Measurements from ENCODE around the gene TBL3. TPM values are rescaled to one million over a fixed set of nuclear protein-coding genes. Genes with fewer than 3 reads are reported as not detected.

The TBL3 gene
- total RNA-seq, 1 experiment from 2014 or later = 73.4 TPM

GRCh38 chr16:1929105-1929504, 42.7 kb upstream of the TBL3 start:
- no peak overlapping the region for H3K27ac Mint-ChIP-seq
- POLR2A ChIA-PET = interaction anchor here (0.7 kb wide), 2 partner anchors 146 to 226 kb away, joined by 4 to 5 read pairs; partner anchors contain the start of genes NUBP2 and TRAF7
- CTCF ChIA-PET = interaction anchor here (0.7 to 2.0 kb wide), 32 partner anchors 8 to 325 kb away, joined by 3 to 16 read pairs (median 4); partner anchors contain the start of genes EME2, MRPS34, MSRB1 and NTHL1
- ATAC-seq (peak; percentile 54), DNase-seq (ENCODE audit: low spot score) (no peak)
- no peaks in the 10 kb centered on the region for H3K36me3 Mint-ChIP-seq
- TF ChIP-seq GRHL2 (CRISPR knock-in tag; IDR thresholded peaks at IDR 0.05; ENCODE audit: insufficient replicate concordance, severe bottlenecking) = no peak
- TF ChIP-seq ZNF317 (CRISPR knock-in tag; IDR thresholded peaks at IDR 0.05; ENCODE audit: borderline replicate concordance, low read depth) = no peak
- no peak for TF ChIP-seq ARID4B (CRISPR knock-in tag; IDR thresholded peaks at IDR 0.05; ENCODE audit: borderline replicate concordance)
- TF ChIP-seq ZNF219 (CRISPR knock-in tag; IDR thresholded peaks at IDR 0.05; ENCODE audit: borderline replicate concordance) = no peak
- H3K9me3 Mint-ChIP-seq = no peaks in the 10 kb centered on the region
- H3K27me3 Mint-ChIP-seq (ENCODE audit: low read depth) = peaks cover 48% of the 10 kb centered on the region
- H3K4me3 Mint-ChIP-seq = peak overlapping the region; percentile 69
- H3K4me1 Mint-ChIP-seq = peaks cover 15% of the 10 kb centered on the region

GRCh38 chr16:1929578-1930337, 42.1 kb upstream of the TBL3 start:
- DNase-seq (ENCODE audit: low spot score) = peak; percentile 88
- H3K4me3 Mint-ChIP-seq = peak overlapping the region; percentile 39; the same call in 1 of the 2 replicates
- H3K4me1 Mint-ChIP-seq = peaks cover 9% of the 10 kb centered on the region
- ChIA-PET CTCF (interaction anchor here (0.7 to 2.0 kb wide), 26 partner anchors 9 to 156 kb away, joined by 3 to 16 read pairs (median 4); partner anchors contain the start of genes EME2, MRPS34, MSRB1 and NUBP2), POLR2A (no interaction called here)
- ATAC-seq = peak; percentile 73
- no peak overlapping the region for H3K27ac Mint-ChIP-seq
- H3K9me3 Mint-ChIP-seq = no peaks in the 10 kb centered on the region
- no peaks in the 10 kb centered on the region for H3K36me3 Mint-ChIP-seq
- H3K27me3 Mint-ChIP-seq (ENCODE audit: low read depth) = peaks cover 42% of the 10 kb centered on the region
- TF ChIP-seq ARID4B (CRISPR knock-in tag; IDR thresholded peaks at IDR 0.05; ENCODE audit: borderline replicate concordance) (peak; percentile 82; the same call in 1 of the 2 replicates), CREM (CRISPR knock-in tag; IDR thresholded peaks at IDR 0.05) (peak; percentile 84), JAZF1 (CRISPR knock-in tag; IDR thresholded peaks at IDR 0.05) (no peak), FOXK1 (CRISPR knock-in tag; IDR thresholded peaks at IDR 0.05) (peak; percentile 92), MYBL2 (CRISPR knock-in tag; IDR thresholded peaks at IDR 0.05) (peak; percentile 94), ETV6 (CRISPR knock-in tag; IDR thresholded peaks at IDR 0.05) (peak; percentile 93), NFATC4 (CRISPR knock-in tag; IDR thresholded peaks at IDR 0.05) (no peak), ESRRA (CRISPR knock-in tag; IDR thresholded peaks at IDR 0.05; ENCODE audit: borderline replicate concordance) (peak; percentile 80; the same call in 1 of the 2 replicates), CBFB (CRISPR knock-in tag; IDR thresholded peaks at IDR 0.05; ENCODE audit: low read depth) (0 out of 2 replicates have a peak, but pooled peaks have one; percentile 21), FOXJ3 (CRISPR knock-in tag; IDR thresholded peaks at IDR 0.05; ENCODE audit: borderline replicate concordance) (no peak), TP53 (CRISPR knock-in tag; IDR thresholded peaks at IDR 0.05) (peak; percentile 89; the same call in 1 of the 2 replicates)
- TF ChIP-seq, protein P1, sequence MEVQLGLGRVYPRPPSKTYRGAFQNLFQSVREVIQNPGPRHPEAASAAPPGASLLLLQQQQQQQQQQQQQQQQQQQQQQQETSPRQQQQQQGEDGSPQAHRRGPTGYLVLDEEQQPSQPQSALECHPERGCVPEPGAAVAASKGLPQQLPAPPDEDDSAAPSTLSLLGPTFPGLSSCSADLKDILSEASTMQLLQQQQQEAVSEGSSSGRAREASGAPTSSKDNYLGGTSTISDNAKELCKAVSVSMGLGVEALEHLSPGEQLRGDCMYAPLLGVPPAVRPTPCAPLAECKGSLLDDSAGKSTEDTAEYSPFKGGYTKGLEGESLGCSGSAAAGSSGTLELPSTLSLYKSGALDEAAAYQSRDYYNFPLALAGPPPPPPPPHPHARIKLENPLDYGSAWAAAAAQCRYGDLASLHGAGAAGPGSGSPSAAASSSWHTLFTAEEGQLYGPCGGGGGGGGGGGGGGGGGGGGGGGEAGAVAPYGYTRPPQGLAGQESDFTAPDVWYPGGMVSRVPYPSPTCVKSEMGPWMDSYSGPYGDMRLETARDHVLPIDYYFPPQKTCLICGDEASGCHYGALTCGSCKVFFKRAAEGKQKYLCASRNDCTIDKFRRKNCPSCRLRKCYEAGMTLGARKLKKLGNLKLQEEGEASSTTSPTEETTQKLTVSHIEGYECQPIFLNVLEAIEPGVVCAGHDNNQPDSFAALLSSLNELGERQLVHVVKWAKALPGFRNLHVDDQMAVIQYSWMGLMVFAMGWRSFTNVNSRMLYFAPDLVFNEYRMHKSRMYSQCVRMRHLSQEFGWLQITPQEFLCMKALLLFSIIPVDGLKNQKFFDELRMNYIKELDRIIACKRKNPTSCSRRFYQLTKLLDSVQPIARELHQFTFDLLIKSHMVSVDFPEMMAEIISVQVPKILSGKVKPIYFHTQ (CRISPR knock-in tag; IDR thresholded peaks at IDR 0.05) = no peak
- TF ChIP-seq, protein P2, sequence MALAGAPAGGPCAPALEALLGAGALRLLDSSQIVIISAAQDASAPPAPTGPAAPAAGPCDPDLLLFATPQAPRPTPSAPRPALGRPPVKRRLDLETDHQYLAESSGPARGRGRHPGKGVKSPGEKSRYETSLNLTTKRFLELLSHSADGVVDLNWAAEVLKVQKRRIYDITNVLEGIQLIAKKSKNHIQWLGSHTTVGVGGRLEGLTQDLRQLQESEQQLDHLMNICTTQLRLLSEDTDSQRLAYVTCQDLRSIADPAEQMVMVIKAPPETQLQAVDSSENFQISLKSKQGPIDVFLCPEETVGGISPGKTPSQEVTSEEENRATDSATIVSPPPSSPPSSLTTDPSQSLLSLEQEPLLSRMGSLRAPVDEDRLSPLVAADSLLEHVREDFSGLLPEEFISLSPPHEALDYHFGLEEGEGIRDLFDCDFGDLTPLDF (CRISPR knock-in tag; IDR thresholded peaks at IDR 0.05) = peak; percentile 94
- TF ChIP-seq, protein P3, sequence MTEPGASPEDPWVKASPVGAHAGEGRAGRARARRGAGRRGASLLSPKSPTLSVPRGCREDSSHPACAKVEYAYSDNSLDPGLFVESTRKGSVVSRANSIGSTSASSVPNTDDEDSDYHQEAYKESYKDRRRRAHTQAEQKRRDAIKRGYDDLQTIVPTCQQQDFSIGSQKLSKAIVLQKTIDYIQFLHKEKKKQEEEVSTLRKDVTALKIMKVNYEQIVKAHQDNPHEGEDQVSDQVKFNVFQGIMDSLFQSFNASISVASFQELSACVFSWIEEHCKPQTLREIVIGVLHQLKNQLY (CRISPR knock-in tag; IDR thresholded peaks at IDR 0.05) = peak; percentile 85; the same call in 1 of the 2 replicates
